ENCODE measurements around the gene PRKCB. TPM values are rescaled to one million over a fixed set of nuclear protein-coding genes. Genes with fewer than 3 reads are reported as not detected.

The PRKCB gene
- total RNA-seq, 1 experiment from 2014 or later: not detected

DNA sequence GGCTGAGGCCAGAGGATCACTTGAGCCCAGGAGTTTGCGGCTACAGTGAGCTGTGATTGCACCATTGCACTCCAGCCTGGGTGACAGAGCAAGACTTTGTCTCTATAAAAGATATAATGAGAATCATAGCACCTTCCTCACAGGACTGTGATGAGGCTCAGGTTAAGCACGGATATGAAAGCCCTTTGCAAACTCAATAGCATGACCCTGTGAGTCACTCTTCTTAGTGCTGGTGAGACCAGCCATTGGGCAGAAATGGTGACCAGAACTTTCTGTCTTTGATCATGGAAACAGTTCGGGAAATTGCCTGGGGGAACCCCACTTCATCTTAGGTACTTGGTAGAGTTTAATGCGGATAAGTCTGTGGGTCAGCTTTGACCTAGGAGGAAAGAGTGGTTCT lies 144.2 kb downstream of the PRKCB start:
- DNase-seq: no peak
- intact Hi-C loops (cut with micrococcal nuclease; ENCODE audit: unreplicated experiment): no loop called here
- peaks cover 3% of the 10 kb centered on the region for H3K9me3 Mint-ChIP-seq (ENCODE audit: low read depth, unreplicated experiment)
- no peak overlapping the region for H3K27ac Mint-ChIP-seq (ENCODE audit: unreplicated experiment)
- TF ChIP-seq, protein P1, sequence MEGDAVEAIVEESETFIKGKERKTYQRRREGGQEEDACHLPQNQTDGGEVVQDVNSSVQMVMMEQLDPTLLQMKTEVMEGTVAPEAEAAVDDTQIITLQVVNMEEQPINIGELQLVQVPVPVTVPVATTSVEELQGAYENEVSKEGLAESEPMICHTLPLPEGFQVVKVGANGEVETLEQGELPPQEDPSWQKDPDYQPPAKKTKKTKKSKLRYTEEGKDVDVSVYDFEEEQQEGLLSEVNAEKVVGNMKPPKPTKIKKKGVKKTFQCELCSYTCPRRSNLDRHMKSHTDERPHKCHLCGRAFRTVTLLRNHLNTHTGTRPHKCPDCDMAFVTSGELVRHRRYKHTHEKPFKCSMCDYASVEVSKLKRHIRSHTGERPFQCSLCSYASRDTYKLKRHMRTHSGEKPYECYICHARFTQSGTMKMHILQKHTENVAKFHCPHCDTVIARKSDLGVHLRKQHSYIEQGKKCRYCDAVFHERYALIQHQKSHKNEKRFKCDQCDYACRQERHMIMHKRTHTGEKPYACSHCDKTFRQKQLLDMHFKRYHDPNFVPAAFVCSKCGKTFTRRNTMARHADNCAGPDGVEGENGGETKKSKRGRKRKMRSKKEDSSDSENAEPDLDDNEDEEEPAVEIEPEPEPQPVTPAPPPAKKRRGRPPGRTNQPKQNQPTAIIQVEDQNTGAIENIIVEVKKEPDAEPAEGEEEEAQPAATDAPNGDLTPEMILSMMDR (IDR thresholded peaks at IDR 0.05; ENCODE audit: unreplicated experiment): no peak
- H3K36me3 Mint-ChIP-seq (ENCODE audit: insufficient read depth, unreplicated experiment): no peaks in the 10 kb centered on the region
- H3K4me3 Mint-ChIP-seq (ENCODE audit: low read depth, unreplicated experiment): no peak overlapping the region
- CTCF ChIA-PET: no interaction called here
- H3K4me1 Mint-ChIP-seq (ENCODE audit: low read depth, unreplicated experiment): no peaks in the 10 kb centered on the region
- BruUV-seq (replicated peaks): no TSS peak
- H3K27me3 Mint-ChIP-seq (ENCODE audit: unreplicated experiment): peaks cover 79% of the 10 kb centered on the region

DNA sequence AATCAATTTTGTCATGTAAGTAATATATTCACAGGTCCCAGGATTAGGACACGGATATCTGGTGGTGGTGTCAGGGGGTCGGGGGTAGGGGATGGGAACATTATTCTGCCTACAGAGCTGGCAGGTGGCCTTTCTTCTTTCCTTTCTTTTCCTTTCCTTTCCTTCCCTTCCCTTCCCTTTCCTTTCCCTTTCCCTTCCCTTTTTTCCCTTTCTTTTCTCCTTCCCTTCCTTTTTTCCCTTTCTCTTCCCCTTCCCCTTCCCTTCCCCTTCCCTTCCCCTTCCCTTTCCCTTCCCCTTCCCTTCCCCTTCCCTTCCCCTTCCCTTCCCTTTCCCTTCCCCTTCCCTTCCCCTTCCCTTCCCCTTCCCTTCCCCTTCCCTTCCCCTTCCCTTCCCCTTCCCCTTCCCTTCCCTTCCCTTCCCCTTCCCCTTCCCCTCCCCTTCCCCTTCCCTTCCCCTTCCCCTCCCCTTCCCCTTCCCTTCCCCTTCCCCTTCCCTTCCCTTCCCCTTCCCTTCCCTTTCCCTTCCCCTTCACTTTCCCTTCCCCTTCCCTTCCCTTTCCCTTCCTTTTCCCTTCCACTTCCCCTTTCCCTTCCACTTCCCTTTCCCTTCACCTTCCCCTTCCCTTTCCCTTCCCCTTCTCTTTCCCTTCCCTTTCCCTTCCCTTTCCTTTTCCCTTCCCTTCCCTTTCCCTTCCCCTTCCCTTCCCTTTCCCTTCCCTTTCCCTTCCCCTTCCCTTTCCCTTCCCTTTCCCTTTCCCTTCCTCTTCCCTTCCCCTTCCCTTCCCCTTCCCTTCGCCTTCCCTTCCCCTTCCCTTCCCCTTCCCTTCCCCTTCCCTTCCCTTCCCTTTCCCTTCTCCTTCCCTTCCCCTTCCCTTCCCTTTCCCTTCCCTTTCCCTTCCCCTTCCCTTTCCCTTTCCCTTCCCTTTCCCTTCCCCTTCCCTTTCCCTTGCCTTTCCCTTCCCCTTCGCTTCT lies 145.9 kb downstream of the PRKCB start:
- Mint-ChIP-seq H3K9me3 (ENCODE audit: low read depth, unreplicated experiment) (peaks cover 3% of the 10 kb centered on the region), H3K4me3 (ENCODE audit: low read depth, unreplicated experiment) (no peak overlapping the region), H3K4me1 (ENCODE audit: low read depth, unreplicated experiment) (no peaks in the 10 kb centered on the region), H3K27me3 (ENCODE audit: unreplicated experiment) (peaks cover 72% of the 10 kb centered on the region), H3K27ac (ENCODE audit: unreplicated experiment) (no peak overlapping the region), H3K36me3 (ENCODE audit: insufficient read depth, unreplicated experiment) (no peaks in the 10 kb centered on the region)
- no TSS peak for BruUV-seq (replicated peaks)
- CTCF ChIA-PET: interaction anchor here (0.6 kb wide), 1 partner anchor 107 kb away, joined by 4 read pairs; no protein-coding TSS in a partner anchor
- DNase-seq: no peak
- intact Hi-C loops (cut with micrococcal nuclease; ENCODE audit: unreplicated experiment): no loop called here
- TF ChIP-seq, protein P1 (IDR thresholded peaks at IDR 0.05; ENCODE audit: unreplicated experiment): no peak

DNA sequence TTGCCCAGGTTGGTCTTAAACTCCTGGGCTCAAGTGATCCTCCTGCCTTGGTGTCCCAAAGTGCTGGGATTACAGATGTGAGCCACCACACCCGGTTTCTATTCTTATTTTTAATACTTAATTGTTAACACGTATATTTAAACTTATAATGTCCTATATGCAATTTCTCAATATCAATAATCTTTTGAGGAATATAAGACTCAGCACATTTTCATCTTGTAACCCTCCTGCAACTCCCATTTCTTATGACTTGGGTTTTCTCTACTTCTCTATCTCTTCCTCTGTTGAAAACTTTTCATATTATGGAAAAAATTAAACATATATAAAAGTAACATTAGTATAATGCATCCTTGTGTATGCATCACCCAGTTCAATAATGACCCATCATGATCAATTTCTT lies 150.7 kb downstream of the PRKCB start:
- peaks cover 67% of the 10 kb centered on the region for H3K27me3 Mint-ChIP-seq (ENCODE audit: unreplicated experiment)
- no TSS peak for BruUV-seq (replicated peaks)
- TF ChIP-seq, protein P1 (IDR thresholded peaks at IDR 0.05; ENCODE audit: unreplicated experiment): no peak
- H3K4me1 Mint-ChIP-seq (ENCODE audit: low read depth, unreplicated experiment): no peaks in the 10 kb centered on the region
- CTCF ChIA-PET: no interaction called here
- intact Hi-C loops (cut with micrococcal nuclease; ENCODE audit: unreplicated experiment): no loop called here
- H3K4me3 Mint-ChIP-seq (ENCODE audit: low read depth, unreplicated experiment): no peak overlapping the region
- H3K36me3 Mint-ChIP-seq (ENCODE audit: insufficient read depth, unreplicated experiment): no peaks in the 10 kb centered on the region
- no peak overlapping the region for H3K27ac Mint-ChIP-seq (ENCODE audit: unreplicated experiment)
- no peaks in the 10 kb centered on the region for H3K9me3 Mint-ChIP-seq (ENCODE audit: low read depth, unreplicated experiment)
- no peak for DNase-seq

DNA sequence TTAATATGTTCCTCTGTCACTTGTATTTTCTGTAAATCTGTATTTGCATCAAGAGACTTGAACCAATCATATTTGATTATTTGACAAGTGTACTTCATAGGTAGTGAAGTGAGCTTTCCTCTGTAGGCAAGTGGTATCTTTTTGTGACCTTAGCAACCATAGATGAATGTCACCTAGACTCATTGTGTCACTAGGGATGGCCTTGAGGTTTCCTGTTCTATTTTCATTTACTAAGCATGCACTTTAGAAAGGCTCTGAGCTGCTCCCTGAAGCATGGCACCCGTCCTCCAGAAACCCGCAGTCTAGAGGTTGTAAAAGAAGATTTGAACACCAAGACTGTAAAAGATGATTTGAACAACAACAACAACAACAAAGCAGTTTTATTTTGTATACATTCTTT lies 151.7 kb downstream of the PRKCB start:
- Mint-ChIP-seq H3K4me3 (ENCODE audit: low read depth, unreplicated experiment) (no peak overlapping the region), H3K9me3 (ENCODE audit: low read depth, unreplicated experiment) (no peaks in the 10 kb centered on the region), H3K4me1 (ENCODE audit: low read depth, unreplicated experiment) (no peaks in the 10 kb centered on the region), H3K36me3 (ENCODE audit: insufficient read depth, unreplicated experiment) (no peaks in the 10 kb centered on the region), H3K27me3 (ENCODE audit: unreplicated experiment) (peaks cover 68% of the 10 kb centered on the region), H3K27ac (ENCODE audit: unreplicated experiment) (no peak overlapping the region)
- no TSS peak for BruUV-seq (replicated peaks)
- CTCF ChIA-PET: no interaction called here
- intact Hi-C loops (cut with micrococcal nuclease; ENCODE audit: unreplicated experiment): no loop called here
- no peak for DNase-seq
- TF ChIP-seq, protein P1 (IDR thresholded peaks at IDR 0.05; ENCODE audit: unreplicated experiment): no peak
